GM10847 (cell line): ENCODE measurements around the gene HIC2.
"Not testable (repeated sequence)": the region's sequence is repeated elsewhere in the genome, so short reads cannot be mapped to it uniquely, and the experiment has no call there.

Experiments
- POLR2A ChIP-seq: IDR thresholded peaks from 2 replicates; pipeline ENCODE4 v1.6.1; 2011; ENCODE audit not compliant: insufficient read length; ENCODE audit errors: extremely low read depth

HIC2 gene

DNA sequence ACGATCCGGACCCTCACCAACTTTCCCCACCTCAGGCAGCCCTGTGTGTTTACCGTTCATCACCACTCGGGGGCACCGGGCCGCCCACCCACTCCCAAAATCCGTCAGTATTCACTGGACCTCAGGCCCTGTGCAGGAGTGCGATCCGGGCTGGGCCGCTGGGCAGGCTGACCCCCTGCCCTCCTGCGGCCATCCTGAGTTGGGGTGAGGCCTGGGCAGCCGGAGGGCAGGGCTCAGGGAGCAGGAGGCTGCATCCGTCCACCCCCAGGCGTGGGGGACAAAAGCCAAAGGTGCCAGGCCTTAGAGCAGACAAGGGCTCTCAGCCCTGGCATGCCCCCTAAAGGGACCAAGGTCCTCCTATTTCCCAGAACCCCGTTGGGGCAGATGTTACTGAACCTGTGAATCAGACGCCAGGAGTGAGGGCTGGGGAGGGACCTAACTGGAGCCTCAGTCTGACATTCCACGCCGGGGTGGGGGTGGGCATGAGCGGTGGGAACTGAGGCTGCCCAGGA lies 33.2 kb downstream of the HIC2 start:
- TF ChIP-seq POLR2A, result no peak

DNA sequence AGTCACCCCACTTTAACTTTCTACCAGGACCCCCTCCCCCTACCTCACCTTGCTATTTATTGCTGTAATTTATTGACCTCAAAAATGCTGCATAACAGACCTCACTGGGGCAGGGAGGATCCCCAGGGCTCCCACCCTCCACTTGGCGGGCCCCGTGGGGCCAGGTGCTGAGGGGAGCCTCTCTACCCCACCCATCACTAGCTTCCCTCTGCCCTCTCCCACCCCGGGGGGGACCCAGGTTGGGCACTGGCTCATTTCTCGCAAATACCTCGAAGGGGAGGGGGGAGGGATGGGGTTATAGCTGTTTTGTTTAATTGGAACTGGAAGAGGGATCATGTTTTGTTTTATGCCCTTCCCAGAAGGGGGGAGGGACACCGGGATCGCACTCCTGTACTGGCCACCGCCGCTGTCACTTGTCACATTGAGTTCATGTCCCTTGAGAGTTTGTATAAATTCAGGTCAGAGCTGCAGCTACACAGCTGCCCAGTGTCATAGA lies 33.7 kb downstream of the HIC2 start:
- no peak for TF ChIP-seq POLR2A

DNA sequence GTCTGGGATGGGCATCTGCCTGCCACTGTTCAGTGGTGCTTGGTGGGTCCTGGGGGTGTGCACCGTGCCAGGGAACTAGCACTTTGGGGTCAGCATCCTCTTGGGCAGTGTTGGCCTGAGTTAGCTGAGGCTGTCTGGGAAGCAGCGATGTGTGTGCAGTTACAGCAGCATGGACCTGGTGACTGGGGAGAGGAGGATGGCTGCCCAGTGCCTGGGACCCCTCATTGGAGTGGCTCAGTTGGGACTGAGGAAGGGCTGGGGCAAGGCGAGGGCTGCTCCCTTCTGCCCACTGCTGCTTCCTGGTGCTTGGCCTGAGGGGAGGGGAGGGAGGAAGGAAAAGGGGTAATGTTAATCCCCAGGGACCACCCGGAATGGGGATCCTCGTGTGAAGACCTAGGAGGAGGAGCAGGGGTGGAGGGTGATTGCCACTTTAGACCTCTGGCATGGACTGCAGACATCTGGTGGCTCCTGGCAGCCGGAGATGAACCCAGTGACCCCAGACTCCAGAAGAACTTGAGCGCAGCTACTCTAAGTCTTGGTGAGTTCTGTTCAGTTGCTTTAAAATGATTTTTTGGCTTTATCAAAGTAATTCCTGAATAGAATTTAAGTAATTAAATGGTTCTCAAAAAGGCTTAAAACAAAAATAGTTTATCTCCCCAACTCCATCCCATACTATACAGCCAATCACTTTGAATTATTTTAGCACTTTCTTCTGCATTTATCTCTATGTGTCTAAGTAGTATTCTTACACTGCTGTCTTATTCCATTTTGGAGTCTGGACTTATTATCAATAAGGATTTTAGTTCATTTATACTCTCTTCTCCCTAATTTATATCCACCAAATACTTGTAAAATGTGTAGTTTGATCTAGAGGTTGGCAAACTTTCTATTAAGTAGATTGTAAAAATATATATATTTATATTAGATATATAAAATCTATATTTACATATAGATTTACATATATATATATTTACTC lies 34.7 kb downstream of the HIC2 start:
- no peak for TF ChIP-seq POLR2A

DNA sequence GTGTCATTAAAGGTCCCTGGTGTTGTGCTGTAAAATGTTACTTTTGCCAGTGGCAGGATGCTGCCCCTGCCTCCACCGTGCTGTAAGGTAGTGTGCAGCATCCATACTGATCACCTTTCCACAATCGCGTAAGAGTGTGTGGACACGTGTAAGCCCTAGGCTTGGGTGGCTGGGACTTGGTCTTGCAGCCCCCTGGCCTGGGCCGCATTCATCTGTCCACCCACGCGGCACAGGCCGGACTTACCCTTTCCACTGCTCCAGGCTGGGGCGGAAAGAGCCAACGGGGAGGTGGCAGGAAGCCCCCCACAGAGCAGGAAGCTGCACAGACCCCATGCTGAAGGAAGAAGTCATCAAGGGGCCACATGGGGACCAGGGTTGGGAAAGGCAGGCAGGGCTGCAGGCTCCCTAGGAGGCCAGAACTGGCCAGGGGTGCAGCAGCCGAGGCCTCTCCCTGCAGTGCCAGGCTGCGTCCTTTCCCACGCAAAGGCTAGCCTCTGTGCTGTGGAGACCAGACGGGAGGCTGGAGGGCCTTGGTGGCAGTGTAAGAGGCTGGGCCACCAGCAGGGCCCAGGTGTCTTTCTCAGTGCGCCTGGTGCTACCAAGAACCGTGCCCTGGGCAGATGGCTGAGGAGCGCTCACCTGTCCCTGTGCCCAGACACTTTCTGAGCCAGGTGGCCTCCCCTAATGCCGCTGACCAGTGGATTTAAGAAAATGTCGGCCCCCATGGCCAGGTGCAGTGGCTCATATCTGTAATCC lies 38.3 kb downstream of the HIC2 start:
- TF ChIP-seq POLR2A, result no peak

DNA sequence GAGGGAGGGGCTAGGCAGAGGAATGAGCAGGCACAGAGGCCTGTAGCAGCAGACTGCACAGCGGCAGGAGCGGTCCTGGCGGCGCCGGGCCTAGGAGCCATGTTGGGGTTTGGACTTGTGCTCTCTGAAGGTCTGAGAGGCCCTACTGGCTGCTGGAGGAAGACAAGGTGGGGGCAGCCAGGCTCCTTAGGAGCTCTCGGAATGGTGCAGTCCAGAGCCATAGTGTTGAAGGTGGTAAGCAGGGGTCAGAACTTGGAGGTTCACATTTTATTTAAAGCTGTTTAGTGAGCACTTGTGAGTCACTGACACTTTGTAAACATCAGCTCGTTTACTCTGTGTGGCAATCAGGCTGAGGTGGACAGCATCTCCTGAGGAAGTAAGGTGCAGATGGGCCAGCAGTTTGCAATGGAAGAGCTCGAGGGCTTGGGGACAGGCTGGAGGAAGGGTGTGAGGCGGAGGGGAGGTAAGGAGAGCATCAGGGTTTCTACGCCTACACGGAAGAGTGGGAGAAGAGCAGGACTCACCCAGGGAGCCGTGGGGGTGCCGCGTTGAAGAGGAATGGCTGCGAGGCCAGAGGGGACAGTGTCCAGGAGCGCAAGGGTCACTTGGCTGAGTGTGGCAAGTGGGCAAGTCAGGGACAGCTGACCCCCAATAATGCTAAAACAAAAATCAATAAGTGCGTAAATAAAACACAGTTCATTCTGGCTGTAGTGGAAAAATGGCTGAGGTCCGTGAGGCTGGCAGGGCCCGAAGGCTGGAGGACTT lies 40.0 kb downstream of the HIC2 start:
- no peak for TF ChIP-seq POLR2A

DNA sequence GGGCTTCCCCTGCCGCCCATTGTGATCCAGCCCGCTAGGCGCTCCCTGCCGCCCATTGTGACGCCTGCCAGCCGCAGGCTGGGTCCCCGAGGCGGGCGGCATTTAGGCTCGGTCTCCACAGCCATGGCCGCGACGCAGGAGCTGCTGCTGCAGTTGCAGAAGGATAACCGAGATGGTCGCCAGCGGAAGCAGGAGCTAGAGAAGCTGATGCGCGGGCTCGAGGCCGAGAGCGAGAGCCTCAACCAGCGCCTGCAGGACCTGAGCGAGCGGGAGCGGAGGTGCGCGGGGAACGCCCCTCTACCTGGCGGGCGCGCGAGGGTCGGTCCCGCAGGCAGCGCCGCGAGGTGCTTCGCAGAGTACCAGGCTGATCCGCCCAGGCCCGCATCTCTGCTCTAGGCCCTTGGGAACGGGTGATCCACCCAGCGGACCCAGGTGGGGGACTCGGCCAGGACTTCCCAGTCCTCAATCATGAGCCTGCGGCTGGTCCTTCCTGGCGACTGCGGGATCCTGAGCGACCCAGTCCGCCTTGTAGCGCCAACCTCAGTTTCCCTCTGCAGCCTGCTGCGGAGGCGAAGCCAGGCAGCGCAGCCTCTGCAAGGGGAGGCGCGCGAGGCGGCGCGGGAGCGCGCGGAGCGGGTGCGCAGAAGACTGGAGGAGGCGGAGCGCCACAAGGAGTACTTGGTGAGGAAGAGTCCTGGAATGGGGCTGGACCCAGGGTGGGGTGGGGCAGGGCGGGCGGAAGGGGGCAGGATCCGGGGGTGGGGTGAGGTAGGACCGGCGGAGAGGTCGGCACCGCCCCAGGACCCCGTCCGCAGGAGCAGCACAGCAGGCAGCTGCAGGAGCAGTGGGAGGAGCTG lies 50.4 kb downstream of the HIC2 start, which contains the start of gene TMEM191C:
TMEM191C (plus strand) TSS at position 51 of the 857 bp plus-strand sequence; CDS start at position 124, 73 bp downstream.
- not testable (repeated sequence) for TF ChIP-seq POLR2A
